Ishikawa (cell line): ENCODE data around the gene CCL7.

Experiments
- CEBPB ChIP-seq: IDR thresholded peaks from 2 replicates; pipeline ENCODE4 v1.6.1; 2012
- CREB1 ChIP-seq: IDR thresholded peaks from 2 replicates; pipeline ENCODE4 v1.6.1; 2012; ENCODE audit warnings: low read depth
- EGR1 ChIP-seq: IDR thresholded peaks from 2 replicates; pipeline ENCODE4 v1.6.1; 2012
- EP300 ChIP-seq: IDR thresholded peaks from 2 replicates; pipeline ENCODE4 v1.6.1; 2012; ENCODE audit warnings: borderline replicate concordance
- FOXM1 ChIP-seq: IDR thresholded peaks from 2 replicates; pipeline ENCODE4 v1.6.1; 2012; ENCODE audit warnings: low read depth, borderline replicate concordance
- NFIC ChIP-seq: IDR thresholded peaks from 2 replicates; pipeline ENCODE4 v1.6.1; 2012
- RAD21 ChIP-seq: IDR thresholded peaks from 2 replicates; pipeline ENCODE4 v1.6.1; 2012; ENCODE audit warnings: low read depth
- TAF1 ChIP-seq: IDR thresholded peaks from 2 replicates; pipeline ENCODE4 v1.6.1; 2012; ENCODE audit warnings: low read depth, mild to moderate bottlenecking
- TCF12 ChIP-seq: IDR thresholded peaks from 2 replicates; pipeline ENCODE4 v1.6.1; 2012; ENCODE audit warnings: low read depth
- TEAD4 ChIP-seq: IDR thresholded peaks from 2 replicates; pipeline ENCODE4 v1.6.1; 2012
- YY1 ChIP-seq: IDR thresholded peaks from 2 replicates; pipeline ENCODE4 v1.6.1; 2012; ENCODE audit warnings: low read depth
- ZBTB7A ChIP-seq: IDR thresholded peaks from 2 replicates; pipeline ENCODE4 v1.6.1; 2012; ENCODE audit warnings: low read depth
- TF ChIP-seq, protein P1 (sequence below): IDR thresholded peaks from 2 replicates; pipeline ENCODE4 v1.6.1; 2012
- TF ChIP-seq, protein P2 (sequence below): IDR thresholded peaks from 2 replicates; pipeline ENCODE4 v1.6.1; 2012; ENCODE audit warnings: low read depth, mild to moderate bottlenecking
- TF ChIP-seq, protein P3 (sequence below): IDR thresholded peaks from 2 replicates; pipeline ENCODE4 v1.6.1; 2012

Gene CCL7

DNA sequence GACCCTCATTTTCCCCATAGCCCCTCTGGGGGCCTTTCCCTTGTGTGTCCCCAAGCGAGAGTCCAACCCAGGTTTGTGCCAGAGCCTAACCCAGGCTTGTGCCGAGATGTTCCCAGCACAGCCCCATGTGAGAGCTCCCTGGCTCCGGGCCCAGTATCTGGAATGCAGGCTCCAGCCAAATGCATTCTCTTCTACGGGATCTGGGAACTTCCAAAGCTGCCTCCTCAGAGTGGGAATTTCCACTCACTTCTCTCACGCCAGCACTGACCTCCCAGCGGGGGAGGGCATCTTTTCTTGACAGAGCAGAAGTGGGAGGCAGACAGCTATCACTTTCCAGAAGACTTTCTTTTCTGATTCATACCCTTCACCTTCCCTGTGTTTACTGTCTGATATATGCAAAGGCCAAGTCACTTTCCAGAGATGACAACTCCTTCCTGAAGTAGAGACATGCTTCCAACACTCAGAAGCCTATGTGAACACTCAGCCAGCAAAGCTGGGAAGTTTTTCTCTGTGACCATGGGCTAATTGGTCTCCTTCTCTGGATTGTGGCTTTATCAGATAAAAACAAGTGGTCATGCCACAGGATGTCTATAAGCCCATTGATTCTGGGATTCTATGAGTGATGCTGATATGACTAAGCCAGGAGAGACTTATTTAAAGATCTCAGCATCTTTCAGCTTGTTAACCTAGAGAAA lies 17.4 kb upstream of the CCL7 start:
- TF ChIP-seq, protein P1, sequence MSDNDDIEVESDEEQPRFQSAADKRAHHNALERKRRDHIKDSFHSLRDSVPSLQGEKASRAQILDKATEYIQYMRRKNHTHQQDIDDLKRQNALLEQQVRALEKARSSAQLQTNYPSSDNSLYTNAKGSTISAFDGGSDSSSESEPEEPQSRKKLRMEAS, result no peak
- TF ChIP-seq NFIC (no peak), TAF1 (no peak), TEAD4 (no peak), ZBTB7A (no peak), EP300 (no peak), RAD21 (no peak), YY1 (no peak), CREB1 (no peak), FOXM1 (no peak), TCF12 (no peak), CEBPB (no peak), EGR1 (no peak)
- TF ChIP-seq, protein P2, sequence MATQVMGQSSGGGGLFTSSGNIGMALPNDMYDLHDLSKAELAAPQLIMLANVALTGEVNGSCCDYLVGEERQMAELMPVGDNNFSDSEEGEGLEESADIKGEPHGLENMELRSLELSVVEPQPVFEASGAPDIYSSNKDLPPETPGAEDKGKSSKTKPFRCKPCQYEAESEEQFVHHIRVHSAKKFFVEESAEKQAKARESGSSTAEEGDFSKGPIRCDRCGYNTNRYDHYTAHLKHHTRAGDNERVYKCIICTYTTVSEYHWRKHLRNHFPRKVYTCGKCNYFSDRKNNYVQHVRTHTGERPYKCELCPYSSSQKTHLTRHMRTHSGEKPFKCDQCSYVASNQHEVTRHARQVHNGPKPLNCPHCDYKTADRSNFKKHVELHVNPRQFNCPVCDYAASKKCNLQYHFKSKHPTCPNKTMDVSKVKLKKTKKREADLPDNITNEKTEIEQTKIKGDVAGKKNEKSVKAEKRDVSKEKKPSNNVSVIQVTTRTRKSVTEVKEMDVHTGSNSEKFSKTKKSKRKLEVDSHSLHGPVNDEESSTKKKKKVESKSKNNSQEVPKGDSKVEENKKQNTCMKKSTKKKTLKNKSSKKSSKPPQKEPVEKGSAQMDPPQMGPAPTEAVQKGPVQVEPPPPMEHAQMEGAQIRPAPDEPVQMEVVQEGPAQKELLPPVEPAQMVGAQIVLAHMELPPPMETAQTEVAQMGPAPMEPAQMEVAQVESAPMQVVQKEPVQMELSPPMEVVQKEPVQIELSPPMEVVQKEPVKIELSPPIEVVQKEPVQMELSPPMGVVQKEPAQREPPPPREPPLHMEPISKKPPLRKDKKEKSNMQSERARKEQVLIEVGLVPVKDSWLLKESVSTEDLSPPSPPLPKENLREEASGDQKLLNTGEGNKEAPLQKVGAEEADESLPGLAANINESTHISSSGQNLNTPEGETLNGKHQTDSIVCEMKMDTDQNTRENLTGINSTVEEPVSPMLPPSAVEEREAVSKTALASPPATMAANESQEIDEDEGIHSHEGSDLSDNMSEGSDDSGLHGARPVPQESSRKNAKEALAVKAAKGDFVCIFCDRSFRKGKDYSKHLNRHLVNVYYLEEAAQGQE, result no peak
- TF ChIP-seq, protein P3, sequence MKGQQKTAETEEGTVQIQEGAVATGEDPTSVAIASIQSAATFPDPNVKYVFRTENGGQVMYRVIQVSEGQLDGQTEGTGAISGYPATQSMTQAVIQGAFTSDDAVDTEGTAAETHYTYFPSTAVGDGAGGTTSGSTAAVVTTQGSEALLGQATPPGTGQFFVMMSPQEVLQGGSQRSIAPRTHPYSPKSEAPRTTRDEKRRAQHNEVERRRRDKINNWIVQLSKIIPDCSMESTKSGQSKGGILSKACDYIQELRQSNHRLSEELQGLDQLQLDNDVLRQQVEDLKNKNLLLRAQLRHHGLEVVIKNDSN, result no peak

DNA sequence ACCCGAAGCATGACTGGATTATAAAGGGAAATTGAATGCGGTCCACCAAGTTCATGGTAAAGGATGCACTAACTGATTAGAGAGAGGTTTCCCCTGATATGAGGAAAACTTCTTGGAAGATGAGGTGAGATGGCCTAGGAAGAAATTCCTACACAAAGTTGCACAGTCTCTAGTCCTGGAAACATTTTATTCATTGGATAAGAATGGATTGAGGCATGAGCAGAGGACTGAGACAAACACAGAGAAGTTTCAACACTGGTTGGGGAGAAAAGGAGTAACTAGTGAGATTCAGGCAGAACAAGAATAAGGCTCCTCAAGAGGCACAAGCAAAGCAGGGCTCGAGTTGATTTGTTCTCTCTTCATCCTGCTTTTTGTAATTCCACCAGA lies 16.9 kb upstream of the CCL7 start:
- TF ChIP-seq TAF1, result no peak

DNA sequence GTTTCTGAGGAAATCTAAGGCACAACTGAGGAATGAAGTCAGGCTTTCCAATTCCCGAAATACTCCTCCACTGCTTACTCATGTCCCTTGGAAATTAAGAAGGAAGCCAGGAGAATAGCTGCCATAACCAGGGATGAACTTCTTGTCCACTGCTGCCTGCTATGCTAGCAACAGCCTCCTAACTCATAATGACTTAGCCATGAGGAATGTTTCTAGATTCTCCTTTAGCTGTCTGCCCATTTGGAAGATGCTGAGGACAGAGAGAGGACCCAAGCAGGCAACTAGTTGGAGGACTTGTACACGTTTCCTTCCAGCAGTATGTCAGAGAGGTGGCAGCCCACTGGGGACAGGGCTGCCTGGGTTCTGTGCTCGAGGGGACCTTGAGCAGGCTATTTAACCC lies 15.9 kb upstream of the CCL7 start:
- TF ChIP-seq, protein P1, result no peak
- TF ChIP-seq NFIC (no peak), TAF1 (no peak), CEBPB (no peak), RAD21 (no peak), FOXM1 (no peak), CREB1 (no peak)
- TF ChIP-seq, protein P3, result no peak

DNA sequence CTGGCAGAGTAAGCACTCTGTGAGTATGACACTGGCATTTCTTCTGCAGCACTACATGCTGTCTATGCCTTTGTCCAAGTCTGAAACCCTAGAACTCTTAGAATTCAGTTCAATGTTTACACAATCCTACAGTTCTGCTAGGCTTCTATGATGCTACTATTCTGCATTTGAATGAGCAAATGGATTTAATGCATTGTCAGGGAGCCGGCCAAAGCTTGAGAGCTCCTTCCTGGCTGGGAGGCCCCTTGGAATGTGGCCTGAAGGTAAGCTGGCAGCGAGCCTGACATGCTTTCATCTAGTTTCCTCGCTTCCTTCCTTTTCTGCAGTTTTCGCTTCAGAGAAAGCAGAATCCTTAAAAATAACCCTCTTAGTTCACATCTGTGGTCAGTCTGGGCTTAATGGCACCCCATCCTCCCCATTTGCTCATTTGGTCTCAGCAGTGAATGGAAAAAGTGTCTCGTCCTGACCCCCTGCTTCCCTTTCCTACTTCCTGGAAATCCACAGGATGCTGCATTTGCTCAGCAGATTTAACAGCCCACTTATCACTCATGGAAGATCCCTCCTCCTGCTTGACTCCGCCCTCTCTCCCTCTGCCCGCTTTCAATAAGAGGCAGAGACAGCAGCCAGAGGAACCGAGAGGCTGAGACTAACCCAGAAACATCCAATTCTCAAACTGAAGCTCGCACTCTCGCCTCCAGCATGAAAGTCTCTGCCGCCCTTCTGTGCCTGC lies 15.2 kb upstream of the CCL7 start, which contains the start of gene CCL2:
Gene CCL2 (plus strand): TSS at position 635 of the 730 bp plus-strand sequence. CDS start 65 bp downstream, at position 700.
- TF ChIP-seq NFIC, result no peak
- TF ChIP-seq EP300, result no peak
- TF ChIP-seq CEBPB, result no peak
- no peak for TF ChIP-seq CREB1
- TF ChIP-seq YY1, result no peak
- no peak for TF ChIP-seq TCF12
- no peak for TF ChIP-seq EGR1
- no peak for TF ChIP-seq TAF1
- TF ChIP-seq TEAD4, result no peak
- TF ChIP-seq, protein P3, result no peak
- TF ChIP-seq RAD21, result no peak

DNA sequence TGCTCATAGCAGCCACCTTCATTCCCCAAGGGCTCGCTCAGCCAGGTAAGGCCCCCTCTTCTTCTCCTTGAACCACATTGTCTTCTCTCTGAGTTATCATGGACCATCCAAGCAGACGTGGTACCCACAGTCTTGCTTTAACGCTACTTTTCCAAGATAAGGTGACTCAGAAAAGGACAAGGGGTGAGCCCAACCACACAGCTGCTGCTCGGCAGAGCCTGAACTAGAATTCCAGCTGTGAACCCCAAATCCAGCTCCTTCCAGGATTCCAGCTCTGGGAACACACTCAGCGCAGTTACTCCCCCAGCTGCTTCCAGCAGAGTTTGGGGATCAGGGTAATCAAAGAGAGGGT lies 14.7 kb upstream of the CCL7 start:
- TF ChIP-seq ZBTB7A (no peak), NFIC (no peak), TAF1 (no peak), CEBPB (no peak), RAD21 (no peak), YY1 (no peak), FOXM1 (no peak), EGR1 (no peak), TEAD4 (no peak), CREB1 (no peak), TCF12 (no peak)
- TF ChIP-seq, protein P1, result no peak
- TF ChIP-seq, protein P2, result no peak
